Glomerular endothelial cell (primary cell): ENCODE data around the gene AGRP. TPM values are rescaled to one million over a fixed set of nuclear protein-coding genes. Genes with fewer than 3 reads are reported as not detected.

Experiments
- DNase-seq: peaks from one replicate; pipeline ENCODE4 v3.0.0-alpha.2; 2011; ENCODE audit warnings: low read depth, low spot score; ENCODE audit errors: extremely low read depth
- total RNA-seq: library from RNA; depleted of rRNA; stranded (reverse); fragments of >200 nt; gene quantifications from 2 replicates; pipeline ENCODE4 v1.2.3, GENCODE V29; 2015

AGRP gene
- total RNA-seq, 1 donor from 2014 or later = not detected

DNA sequence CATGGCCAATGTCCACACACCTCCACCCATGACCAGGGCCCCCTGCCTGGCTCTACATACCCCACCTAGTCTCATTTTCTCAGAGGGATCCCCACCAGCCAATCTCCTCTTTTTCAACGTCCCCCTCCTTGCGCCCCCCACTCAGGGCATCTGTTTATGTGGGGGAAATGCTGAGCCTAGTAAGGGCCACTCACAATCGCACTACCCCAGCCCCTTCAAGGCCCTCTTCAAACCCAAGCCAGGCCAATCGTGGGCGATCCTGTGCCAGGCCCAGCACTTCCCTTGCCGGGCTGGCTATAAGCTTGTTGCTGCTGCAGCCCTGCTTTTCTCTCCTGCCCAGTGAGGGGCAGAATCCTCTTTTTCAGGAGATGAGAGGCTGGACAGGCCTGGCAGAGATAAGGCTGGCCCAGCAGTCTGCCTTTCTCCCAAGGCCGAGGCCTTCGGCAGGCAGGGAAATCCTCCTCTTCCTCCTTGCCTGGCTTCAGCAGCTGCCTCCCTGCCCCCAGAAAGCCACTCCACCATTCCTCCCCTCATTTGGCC, 36.3 kb downstream of the AGRP start:
- no peak for DNase-seq

DNA sequence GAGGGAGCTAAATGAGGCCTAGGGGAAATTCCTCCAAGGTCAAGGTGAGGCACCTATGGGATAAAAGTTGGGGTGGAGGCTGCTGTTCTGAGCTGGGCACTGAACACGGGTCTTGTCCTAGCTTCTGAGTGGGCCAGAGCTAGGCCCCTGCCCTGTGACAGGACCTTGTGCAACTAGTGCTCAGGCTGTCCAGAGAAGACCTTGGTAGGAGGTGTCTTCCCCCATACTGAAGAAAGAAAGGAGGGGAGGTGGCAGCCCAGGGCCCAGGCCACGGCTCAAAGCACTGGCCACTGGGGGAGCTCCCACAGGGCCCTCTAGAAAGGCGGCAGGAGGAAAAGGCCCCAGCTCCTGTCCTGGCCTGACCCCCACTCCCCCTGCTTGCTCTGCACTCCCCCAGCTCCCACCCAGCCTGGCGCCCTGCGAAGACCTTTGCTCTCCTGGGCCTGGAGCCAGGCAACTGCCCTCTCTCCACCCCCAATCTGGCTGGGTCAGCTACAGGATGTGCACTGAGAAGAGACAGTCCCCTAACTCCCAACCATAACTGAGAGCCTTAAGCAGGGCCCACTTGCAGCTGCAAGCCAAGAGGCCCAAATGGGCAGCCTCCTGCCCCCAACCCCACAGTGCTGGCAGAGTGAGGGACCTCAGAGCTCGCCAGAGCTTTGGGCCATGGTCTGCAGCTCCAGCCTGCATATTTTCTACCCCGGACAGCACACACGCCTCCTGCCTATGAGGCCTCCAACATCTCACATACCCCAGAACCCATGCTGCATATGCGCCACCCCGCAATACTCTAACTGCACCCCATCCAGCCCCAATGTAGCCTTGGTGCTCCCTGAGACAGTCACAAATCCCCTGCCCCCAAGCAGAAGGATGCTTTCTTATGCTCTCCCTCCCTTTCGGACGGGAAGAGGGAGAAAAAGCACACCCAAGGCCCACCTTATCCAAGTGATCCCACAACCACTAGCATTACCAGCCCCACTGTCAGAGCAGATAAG, 37.1 kb downstream of the AGRP start:
- DNase-seq = no peak

DNA sequence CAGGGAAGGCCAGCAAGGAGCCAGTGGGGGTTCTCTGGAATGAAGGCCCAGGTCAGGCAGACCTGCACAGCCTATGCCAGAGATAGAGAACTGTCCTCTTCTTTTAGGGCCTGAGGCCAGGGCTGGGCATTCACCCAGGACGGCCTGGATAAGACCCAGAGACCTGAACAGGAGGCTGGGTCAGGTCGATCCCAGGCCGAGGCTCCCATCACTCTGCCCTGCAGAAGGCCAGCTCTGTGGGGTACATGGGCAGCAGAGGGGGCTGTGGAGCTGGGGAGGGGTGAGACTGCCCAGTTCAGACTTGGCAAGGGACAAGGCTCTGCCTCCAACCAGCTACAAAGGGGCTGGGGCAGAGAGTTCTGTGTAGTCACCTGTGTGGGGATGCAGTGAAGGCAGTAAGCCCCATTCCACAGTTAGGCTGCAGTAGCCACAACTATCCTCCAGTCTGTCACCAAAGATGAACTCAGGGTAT, 37.9 kb downstream of the AGRP start:
- DNase-seq = no peak

DNA sequence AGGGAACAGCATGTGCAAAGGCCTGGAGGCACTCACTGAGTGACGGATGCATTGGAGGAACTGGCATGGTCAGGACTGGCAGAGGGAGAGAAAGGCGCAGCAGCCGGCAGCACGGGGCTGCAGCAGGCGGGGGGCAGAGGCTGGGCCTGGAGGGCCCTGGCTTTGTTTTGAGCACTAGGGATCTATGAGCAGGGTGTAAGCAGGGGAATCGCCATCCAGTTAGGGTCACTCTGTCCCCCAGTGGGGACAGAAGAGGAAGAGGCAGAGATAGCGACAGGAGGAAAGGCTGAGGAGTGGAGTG, 38.3 kb downstream of the AGRP start:
- DNase-seq = no peak

DNA sequence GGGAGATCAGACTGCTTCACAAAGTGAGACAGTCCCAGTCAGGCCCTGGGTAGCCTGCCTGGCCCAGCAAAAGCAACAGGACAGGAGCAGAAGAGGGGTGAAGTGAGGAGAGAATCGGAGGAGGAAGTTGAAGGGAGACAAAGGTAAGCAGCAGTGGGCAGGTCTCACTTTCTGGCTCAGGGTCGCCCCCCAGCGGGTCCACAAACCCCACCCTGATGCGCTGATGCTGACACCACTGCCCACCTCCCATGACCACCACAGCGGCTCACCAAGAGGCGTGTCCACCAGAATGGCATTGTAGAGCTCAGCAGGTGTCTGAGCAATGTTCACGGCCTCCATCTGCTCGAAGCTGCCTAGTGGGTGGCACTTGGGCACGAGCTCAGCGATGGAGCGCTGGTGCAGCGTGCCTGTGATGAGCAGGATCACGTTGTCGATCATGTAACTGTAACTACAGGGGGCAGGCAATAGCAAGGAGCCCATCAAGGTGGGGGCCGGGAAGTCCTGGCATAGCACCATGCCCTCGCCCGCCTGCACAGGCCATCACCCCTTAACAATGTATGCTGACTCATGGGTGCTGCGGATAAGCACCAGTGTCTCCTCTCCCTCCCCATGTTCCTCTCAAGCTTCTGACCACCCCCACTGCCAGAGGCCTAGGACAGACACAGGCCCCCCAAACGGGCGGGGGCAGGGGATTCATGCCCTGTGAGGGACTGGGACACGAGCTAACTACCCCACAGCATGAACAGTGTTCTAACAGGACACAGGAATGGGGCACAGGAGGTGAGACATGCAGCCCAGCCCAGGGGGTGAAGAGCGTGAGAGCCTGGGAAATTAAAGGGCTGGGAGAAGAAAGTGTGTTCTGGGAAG, 38.9 kb downstream of the AGRP start:
- DNase-seq = no peak

DNA sequence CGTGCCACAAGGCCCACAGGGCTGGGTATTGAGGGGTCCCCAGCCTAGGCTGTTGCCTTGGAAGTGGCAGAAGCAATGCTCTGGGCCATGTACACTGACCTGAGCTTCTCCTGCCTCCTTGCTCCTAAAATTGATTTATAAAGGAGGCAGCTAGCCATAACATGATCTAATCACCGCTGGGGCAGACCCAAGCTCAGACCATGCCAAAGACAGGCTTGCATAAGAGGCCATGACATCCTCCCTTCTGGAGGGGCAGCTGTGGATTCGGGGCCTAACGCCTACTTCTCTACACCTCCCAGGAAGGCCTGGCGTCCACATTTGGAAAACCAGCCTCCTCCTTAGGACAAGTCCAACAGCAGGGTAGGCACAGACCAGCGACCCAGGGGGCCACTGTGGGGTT, 40.1 kb downstream of the AGRP start:
- no peak for DNase-seq

DNA sequence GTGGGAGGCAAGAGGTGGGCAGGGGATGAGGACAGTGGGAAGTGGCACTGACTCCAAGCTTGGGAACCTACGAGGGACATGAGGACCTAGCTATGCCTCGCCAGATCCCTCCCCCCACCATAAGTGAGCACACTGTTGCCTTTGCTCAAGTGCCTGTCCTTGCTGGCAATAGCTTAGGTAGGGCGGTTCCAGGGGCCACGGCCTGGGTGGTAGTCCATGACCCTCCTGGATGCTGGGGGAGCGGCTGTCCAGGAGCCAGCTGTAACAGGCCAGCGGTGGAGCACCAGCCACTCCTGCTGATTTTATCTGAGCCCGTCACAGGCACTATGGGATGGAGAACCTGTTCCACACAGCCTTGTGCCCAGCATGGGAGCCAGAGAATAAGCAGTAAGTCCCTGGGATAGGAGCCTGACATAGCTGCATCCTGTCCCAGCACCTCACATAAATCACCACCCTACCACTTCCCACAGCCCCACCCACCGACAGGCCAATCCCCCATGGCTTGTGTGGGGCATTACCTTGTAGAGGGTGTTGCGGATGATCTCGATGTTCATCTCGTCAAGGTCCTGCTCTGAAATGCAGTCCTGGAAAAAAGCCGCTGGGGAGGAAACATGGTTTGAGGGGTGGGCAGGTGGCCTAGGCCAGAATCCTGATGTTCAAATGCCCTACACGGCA, 40.6 kb downstream of the AGRP start:
- DNase-seq = no peak

DNA sequence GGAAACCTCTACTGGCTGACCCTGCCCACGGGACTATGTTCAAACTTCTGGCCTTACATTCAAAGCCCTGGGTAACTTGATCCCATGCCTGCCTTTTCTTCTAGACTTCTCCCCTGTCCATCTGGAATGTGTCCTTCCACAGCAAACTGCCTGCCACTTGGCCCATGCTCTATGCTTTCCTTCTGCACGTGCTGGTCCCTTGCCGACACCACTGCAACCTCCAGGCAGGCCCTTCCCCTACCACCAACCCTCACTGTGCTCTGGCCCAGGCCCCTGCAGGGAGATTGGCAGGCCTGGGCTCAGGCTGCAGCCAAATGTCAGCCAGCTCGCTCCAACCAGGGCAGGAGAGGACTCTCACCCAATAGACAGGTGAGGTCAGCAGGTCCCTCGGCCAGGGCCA, 41.4 kb downstream of the AGRP start:
- no peak for DNase-seq

DNA sequence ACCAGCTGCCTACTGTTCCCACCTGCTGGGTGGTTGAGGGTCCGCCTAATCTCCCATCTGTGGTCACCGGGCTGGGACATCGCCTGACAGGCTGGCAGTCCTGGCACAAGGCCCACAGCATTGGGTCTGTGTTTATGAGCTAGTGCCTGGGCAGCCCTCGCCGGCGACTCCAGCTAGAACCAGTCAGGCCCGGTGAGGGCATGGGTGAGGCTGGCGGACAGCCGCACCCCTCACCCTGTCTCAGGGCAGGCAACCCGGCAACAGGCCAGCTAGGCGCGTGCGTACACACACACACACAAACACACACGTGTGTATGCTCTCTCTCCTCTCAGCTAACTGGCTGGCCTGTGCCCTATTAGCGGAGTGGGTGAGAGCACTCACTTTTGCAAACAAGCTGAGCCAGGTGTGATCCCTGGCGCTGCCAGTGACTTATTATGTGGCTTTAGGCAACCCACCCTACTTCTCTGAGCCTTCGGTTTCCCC, 42.0 kb downstream of the AGRP start:
- no peak for DNase-seq

DNA sequence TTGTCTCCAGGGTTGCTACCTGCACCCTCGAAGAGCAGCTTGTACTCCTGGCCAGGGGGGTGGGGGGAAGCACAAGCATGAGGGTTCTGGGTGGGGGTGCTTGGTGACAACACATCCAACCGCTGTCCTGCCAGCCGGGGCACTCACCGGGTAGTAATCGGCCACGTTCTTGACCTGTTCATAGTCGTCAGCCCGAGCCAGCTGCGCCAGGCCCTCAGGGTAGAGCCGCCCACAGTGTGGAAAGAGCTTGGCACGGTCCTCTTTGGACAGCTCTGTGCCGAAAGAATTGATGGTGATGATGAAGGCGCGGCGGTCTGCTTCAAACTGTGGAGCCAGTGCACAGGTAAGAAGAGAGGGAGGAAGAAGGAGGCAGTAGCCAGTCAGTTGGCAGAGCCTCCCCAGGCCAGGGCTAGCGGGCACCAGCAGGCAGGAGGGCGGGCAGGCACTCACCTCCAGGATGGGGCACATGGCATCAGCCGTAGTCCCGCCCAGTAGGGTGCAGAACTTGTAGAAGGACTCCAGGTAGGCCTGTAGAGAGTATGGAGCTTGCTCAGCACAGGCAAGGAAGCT, 44.4 kb downstream of the AGRP start:
- DNase-seq = no peak

DNA sequence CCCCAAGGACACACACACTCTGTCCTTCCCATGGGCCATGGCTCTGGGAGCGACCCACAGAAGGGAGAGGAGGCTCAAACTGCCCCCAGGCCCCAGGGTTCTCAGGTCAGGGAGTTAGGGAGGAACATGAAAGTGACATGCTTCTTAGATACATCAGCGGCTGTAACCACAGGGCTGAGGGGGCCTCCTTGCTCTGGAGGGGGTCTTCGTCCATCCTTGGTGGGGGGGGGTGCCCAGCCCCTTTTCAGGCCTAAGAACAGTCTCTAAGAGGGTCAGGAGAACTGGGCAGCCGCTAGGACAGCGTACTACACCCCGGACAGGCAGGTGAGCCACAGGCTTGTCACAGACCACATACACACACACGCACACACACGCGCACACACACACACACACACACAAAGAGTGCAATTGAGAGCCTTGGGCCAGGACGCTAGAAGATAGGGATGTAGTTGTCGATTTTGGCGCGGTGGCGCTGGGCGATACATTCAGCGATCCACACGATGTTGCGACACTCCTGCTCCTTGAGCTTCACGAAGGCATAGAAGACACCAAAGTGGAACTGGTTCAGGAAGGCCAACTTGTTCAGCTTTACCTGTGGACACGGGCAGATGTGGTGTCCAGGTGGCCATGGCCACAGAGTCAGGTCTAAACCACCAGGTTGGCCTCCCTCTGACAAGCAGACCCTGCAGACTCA, 45.1 kb downstream of the AGRP start:
- no peak for DNase-seq

DNA sequence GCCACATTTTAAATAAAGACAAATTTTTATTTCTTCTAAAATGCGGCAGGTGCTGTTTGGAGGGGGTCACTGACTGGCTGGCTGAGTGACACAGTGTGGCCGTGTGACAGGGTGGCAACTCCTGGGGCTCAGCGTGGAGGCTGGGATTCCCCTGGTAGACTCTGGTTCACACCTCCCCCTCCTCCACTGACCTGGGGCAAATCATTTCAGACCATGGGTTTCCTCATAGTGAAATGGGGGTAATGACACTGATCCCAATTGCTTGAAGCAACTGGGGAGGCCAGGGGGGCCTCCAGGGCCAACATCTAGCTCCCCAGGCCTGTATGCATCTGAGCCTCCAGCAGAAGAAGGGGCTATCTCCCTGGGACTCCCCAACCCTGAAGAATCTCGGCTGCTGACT, 45.8 kb downstream of the AGRP start:
- DNase-seq = no peak

DNA sequence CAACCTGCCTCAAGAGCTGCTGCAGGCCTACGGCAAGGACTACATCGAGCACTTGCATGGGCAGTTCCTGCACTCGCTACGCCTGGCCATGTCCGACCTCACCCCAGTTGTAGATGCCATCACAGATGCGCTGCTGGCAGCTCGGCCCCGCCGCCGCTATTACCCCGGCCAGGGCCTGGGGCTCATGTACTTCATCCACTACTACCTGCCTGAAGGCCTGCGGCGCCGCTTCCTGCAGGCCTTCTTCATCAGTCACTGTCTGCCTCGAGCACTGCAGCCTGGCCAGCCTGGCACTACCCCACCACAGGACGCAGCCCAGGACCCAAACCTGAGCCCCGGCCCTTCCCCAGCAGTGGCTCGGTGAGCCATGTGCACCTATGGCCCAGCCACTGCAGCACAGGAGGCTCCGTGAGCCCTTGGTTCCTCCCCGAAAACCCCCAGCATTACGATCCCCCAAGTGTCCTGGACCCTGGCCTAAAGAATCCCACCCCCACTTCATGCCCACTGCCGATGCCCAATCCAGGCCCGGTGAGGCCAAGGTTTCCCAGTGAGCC, 46.6 kb downstream of the AGRP start:
- DNase-seq = no peak

DNA sequence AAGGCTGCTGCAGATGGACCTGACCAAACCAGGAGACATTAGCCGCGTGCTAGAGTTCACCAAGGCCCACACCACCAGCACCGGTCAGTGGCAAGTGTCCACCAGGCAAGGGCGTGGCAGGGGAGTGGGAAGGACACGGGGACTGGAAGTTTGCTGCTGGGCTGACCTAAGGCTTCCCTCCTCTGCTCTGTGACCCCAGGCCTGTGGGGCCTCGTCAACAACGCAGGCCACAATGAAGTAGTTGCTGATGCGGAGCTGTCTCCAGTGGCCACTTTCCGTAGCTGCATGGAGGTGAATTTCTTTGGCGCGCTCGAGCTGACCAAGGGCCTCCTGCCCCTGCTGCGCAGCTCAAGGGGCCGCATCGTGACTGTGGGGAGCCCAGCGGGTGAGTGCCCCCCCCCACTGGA, 47.6 kb downstream of the AGRP start:
- DNase-seq = no peak

DNA sequence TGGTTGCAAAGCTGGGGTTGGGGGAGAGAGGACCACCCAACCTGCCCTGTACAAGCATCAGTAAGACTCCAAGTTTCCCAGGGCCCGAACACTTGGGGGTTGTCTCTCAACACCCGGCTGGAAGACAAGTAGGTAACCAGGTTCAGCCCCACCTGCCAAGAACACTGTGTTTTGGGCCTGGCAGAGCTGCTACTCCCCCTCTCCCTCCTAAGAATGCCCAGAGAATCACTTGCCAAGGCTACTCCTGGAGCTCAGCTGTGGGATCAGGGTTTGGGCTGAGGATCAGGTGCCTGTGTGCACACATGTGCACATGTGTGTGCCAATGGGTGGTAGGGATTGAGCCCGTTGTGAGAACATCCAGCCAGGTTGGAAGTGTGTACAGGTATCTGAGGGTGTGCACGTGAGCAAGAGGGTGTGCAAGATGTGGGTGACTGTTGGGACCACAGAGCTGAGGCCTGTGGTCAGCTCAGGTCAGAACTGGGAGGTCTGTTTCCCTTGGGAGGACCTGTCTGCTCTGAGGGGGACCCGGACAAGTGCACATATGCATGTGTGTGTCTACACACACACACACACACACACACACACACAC, 50.1 kb downstream of the AGRP start:
- DNase-seq = no peak
